Peyer's patch (tissue), 4 donors: ENCODE measurements around the gene MADCAM1. TPM values are rescaled to one million over a fixed set of nuclear protein-coding genes. Genes with fewer than 3 reads are reported as not detected.
A peak's percentile ranks its signal among the peaks of the same experiment; 100 is the strongest.

Experiments used
- DNase-seq, 3 donors: peaks; one replicate each; pipeline ENCODE4 v3.0.0-alpha.2; 2017 to 2019
- H3K27ac ChIP-seq, 4 donors: fragments of 200-600 bp; sonication (generic); one replicate each; pipeline ENCODE4 v1.5.1; 2016 to 2019
- H3K27me3 ChIP-seq, 2 donors: fragments of 200-600 bp; sonication (generic); one replicate each; pipeline ENCODE4 v1.5.1; 2019
- H3K36me3 ChIP-seq, 3 donors: fragments of 200-600 bp; sonication (generic); one replicate each; pipeline ENCODE4 v1.5.1; 2016 to 2019
- H3K4me1 ChIP-seq, 4 donors: fragments of 200-600 bp; sonication (generic); one replicate each; pipeline ENCODE4 v1.5.1; 2016 to 2019
- H3K4me3 ChIP-seq, 4 donors: fragments of 200-600 bp; sonication (generic); 1 replicate in 3 of 4; 2 replicates in 1 of 4; pipeline ENCODE4 v1.5.1; 2016 to 2019; ENCODE audit warnings: mild to moderate bottlenecking in 1 of 4
- H3K9me3 ChIP-seq, 4 donors: fragments of 200-600 bp; sonication (generic); one replicate each; pipeline ENCODE4 v1.5.1; 2016 to 2019; ENCODE audit warnings: mild to moderate bottlenecking in 1 of 4
- CTCF ChIP-seq, 6 experiments: fragments of 450-650 bp in 4 of 6; fragments of 200-600 bp in 2 of 6; sonication (generic) in 1 of 6; IDR thresholded peaks; one replicate each; pipeline ENCODE4 v1.5.1; 2017 to 2019; ENCODE audit warnings: antibody characterized with exemption in 6 of 6, mild to moderate bottlenecking in 3 of 6, moderate library complexity in 1 of 6
- POLR2A ChIP-seq, 2 donors: fragments of 450-650 bp; IDR thresholded peaks; one replicate each; pipeline ENCODE4 v1.5.1; 2017; ENCODE audit warnings: antibody characterized with exemption in 2 of 2, mild to moderate bottlenecking in 2 of 2, moderate library complexity in 2 of 2
- total RNA-seq, 4 donors: library from RNA; depleted of rRNA; stranded (reverse); fragments of >200 nt; gene quantifications; one replicate each; pipeline ENCODE4 v1.1.0, GENCODE V29; 2016

MADCAM1 gene
- total RNA-seq, 4 donors from 2014 or later: 1.4 to 25.6 (median 5.1) TPM

- no peak for TF ChIP-seq CTCF (IDR thresholded peaks at IDR 0.05)
- TF ChIP-seq POLR2A (IDR thresholded peaks at IDR 0.05): no peak
- H3K27ac ChIP-seq: no peak overlapping the region
- H3K4me3 ChIP-seq: no peak overlapping the region
Observed at GRCh38 chr19:458091-459042, 37.9 kb upstream of the MADCAM1 start.

GRCh38 chr19:459724-460511 is 36.4 kb upstream of the MADCAM1 start:
- TF ChIP-seq CTCF (IDR thresholded peaks at IDR 0.05) (peak in 1 of 6 experiments; percentile 4), POLR2A (IDR thresholded peaks at IDR 0.05) (peak; percentile 35 to 37)
- H3K9me3 ChIP-seq: no peaks in the 10 kb centered on the region
- H3K4me1 ChIP-seq: peaks cover 3 to 14% (median 11%) of the 10 kb centered on the region in 4 donors
- H3K27me3 ChIP-seq: peaks cover 0 to 6% of the 10 kb centered on the region in 2 donors
- no peaks in the 10 kb centered on the region for H3K36me3 ChIP-seq
- DNase-seq: peak in 2 of 3 donors; percentile 56 to 77
- peak overlapping the region; percentile 41 to 82 (median 62) for H3K4me3 ChIP-seq
- peak overlapping the region; percentile 42 to 84 (median 75) for H3K27ac ChIP-seq

More at GRCh38 chr19:458091-459042, 37.9 kb upstream of the MADCAM1 start:
- Histone ChIP-seq H3K36me3 (no peaks in the 10 kb centered on the region), H3K4me1 (peaks cover 3 to 14% (median 11%) of the 10 kb centered on the region in 4 donors), H3K27me3 (peaks cover 0 to 6% of the 10 kb centered on the region in 2 donors), H3K9me3 (no peaks in the 10 kb centered on the region)
- DNase-seq: no peak

- TF ChIP-seq CTCF (IDR thresholded peaks at IDR 0.05): no peak
- no peak for TF ChIP-seq POLR2A (IDR thresholded peaks at IDR 0.05)
- Histone ChIP-seq H3K27me3 (peaks cover 0 to 6% of the 10 kb centered on the region in 2 donors), H3K4me3 (peak within 1 kb of the TSS; percentile 41 to 82 (median 62)), H3K4me1 (peaks cover 3 to 14% (median 11%) of the 10 kb centered on the region in 4 donors), H3K27ac (peak within 1 kb of the TSS; percentile 42 to 84 (median 75)), H3K36me3 (no peaks in the 10 kb centered on the region), H3K9me3 (no peaks in the 10 kb centered on the region)
- no peak for DNase-seq
Observed at GRCh38 chr19:460877-461720, 35.2 kb upstream of the MADCAM1 start, which contains the start of gene SHC2. Gene SHC2 (minus strand): TSS chr19:461033. CDS start chr19:460996, 37 bp downstream.

- Histone ChIP-seq H3K4me3 (peak overlapping the region in 3 of 4 donors; percentile 41 to 79 (median 41)), H3K36me3 (no peaks in the 10 kb centered on the region), H3K27me3 (peaks cover 0 to 6% of the 10 kb centered on the region in 2 donors), H3K27ac (peak overlapping the region in 1 of 4 donors; percentile 81), H3K9me3 (no peaks in the 10 kb centered on the region), H3K4me1 (peaks cover 3 to 14% (median 11%) of the 10 kb centered on the region in 4 donors)
- peak in 2 of 3 donors; percentile 71 to 80 for DNase-seq
- TF ChIP-seq CTCF (IDR thresholded peaks at IDR 0.05): no peak
- peak in 1 of 2 donors; percentile 57 for TF ChIP-seq POLR2A (IDR thresholded peaks at IDR 0.05)
Observed at GRCh38 chr19:461721-462551, 34.4 kb upstream of the MADCAM1 start.
